ENCODE data around the gene TIGD6.

Gene TIGD6

GRCh38 chr5:150016537-150016936 lies 16.1 kb upstream of the TIGD6 start:
- DNase-seq (ENCODE audit: low spot score): no peak

DNA sequence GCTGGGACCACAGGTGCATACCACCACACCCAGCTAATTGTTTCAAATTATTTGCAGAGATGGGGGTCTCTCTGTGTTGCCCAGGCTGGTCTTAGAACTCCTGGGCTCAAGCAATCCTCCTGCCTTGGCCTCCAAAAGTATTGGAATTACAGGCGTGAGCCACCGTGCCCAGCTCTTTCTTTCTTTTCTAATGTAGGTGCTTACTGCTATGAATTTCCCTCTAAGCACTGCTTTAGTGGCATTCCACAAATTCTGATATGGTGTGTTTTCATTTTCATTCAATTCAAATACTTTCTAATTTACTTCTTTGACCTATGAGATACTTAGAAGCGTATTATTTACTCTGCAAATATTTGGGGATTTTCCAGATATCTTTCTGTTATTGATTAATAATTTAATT lies 15.0 kb upstream of the TIGD6 start:
- no peak for DNase-seq (ENCODE audit: low spot score)

DNA sequence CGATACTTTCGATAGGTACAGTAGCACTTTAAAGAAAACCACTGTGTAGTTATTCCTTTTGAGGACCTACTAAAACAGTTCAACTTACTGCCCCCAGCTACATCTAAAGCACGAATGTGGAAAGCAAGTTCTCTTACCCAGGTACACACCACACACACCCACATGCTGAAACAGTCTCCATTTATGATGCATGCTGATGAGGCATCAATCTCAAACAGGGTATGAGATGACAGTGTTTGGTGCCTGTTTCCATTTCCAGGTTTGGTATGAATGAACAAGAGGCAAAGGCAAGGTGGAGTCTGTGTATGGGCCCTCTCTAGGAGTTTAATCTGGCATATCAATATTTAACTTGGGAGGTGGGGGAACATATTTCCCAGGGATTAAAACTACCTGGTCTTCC lies 14.0 kb upstream of the TIGD6 start:
- DNase-seq (ENCODE audit: low spot score): no peak

- DNase-seq (ENCODE audit: low spot score): no peak
These were observed 13.5 kb upstream of the TIGD6 start for GRCh38 chr5:150013931-150014330.

DNA sequence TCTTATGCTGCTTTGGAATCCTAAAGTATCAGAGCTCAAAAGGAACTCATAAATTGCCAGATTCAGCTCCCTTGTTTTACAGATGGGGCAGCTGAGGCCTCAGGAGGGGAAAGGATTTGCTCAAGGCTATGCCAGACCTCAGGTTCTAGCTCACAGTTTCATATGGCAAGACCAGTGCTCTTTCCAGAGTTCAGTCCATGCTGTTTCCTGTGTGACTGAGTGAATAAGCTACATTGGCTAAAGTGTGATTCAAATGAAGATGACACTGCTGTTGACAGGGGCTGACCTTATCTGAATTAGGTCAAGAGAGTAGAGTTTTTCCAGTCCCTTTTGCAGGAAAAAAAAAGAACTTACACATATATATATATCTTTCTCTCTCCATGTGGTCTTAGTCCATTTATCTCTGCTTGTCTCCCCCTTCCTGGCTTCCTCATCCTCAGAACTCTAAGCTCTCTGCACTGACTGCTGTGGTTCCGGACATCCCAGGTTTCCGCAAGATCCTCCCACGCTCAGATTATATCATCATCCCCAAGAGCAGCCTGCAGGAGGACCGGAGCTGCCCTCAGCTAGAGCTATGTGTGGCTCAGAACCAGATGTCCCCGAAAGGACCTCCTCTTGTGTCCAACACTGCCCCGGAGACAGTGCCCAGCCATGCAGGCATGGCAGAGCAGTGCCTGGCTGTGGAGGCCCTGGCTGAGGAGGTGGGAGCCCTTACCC lies 9.4 kb upstream of the TIGD6 start:
- DNase-seq (ENCODE audit: low spot score): no peak

GRCh38 chr5:150007050-150007449 lies 6.6 kb upstream of the TIGD6 start:
- DNase-seq (ENCODE audit: low spot score): no peak

GRCh38 chr5:150006318-150006717 lies 5.9 kb upstream of the TIGD6 start:
- DNase-seq (ENCODE audit: low spot score): no peak

GRCh38 chr5:150001660-150002486 lies 1.4 kb upstream of the TIGD6 start:
- DNase-seq (ENCODE audit: low spot score): peak; percentile 79

DNA sequence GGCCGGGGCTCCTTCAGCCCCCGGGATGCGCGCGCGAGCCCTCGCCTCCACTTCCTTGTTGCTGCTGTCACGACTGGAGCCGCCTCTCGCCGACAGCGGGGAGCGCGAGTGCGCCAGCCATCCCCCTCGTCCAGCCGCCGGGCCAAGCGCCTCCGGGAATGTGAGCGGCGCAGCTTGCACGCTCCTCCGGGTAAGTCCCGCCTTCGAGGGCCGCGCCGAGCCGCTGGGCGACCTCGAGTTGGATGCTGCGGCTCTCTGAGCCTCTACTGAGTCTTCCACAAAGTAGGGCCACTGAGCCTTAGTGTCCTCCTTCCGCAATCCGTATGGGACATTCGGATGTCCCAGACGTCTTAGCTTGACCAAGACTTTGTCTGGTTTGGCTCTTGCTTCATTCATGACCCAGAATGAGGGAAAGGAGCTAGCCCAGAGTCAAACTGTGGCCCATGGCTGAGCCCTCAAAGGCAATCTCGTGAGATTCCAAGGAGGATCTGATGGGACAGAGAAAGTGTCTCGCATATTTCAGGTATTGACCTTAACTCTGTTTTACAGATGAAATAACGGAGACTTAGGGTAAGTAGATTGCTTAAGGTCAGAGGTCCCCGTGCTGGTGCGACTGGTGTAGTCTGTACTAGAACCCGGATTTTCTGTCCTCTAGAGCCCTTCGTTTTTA lies 671 bp upstream of the TIGD6 start:
- peak; percentile 59 for DNase-seq (ENCODE audit: low spot score)

GRCh38 chr5:149999866-150000255 lies 593 bp downstream of the TIGD6 start:
- DNase-seq (ENCODE audit: low spot score): no peak

DNA sequence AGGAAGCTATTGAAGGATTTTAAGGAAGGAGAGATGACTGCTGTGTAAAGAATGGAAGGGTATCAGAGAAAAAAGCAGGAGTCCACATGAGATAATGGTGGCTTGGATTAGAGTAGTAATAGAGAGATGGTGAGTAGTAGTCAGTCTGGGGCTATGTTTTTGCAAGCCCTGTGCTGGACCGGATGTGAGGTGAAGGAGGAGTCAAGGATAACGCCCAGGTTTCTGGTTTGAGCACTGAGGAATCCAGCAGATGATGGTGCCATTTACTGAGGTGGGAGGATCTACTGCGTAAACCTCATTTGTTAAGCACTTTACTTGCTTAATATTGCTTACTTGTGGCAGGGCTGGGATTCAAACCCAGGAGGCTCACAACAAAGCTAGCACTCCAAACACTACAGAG lies 1.1 kb downstream of the TIGD6 start:
- peak; percentile 20 for DNase-seq (ENCODE audit: low spot score)

DNA sequence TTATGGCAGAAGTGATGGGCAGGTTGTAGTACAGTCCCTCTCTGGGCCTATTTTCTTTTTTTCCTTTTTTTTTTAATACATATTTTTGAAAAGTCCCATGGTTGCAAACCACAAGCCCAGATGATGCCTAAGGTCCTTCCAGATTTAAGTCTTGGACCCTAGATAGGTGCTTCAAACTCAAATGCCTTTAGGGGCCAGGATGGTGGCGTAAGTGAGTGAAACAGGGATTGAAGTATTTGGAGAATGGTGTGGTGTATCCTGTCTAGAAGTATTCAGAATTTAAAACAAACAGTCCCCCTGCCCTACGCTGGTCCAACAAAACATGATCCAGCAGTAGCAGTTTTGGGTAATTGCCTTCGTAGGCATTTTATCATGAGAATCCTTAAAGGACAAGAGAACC lies 2.2 kb downstream of the TIGD6 start:
- no peak for DNase-seq (ENCODE audit: low spot score)

GRCh38 chr5:149996205-149996890 lies 4.1 kb downstream of the TIGD6 start:
- no peak for DNase-seq (ENCODE audit: low spot score)

DNA sequence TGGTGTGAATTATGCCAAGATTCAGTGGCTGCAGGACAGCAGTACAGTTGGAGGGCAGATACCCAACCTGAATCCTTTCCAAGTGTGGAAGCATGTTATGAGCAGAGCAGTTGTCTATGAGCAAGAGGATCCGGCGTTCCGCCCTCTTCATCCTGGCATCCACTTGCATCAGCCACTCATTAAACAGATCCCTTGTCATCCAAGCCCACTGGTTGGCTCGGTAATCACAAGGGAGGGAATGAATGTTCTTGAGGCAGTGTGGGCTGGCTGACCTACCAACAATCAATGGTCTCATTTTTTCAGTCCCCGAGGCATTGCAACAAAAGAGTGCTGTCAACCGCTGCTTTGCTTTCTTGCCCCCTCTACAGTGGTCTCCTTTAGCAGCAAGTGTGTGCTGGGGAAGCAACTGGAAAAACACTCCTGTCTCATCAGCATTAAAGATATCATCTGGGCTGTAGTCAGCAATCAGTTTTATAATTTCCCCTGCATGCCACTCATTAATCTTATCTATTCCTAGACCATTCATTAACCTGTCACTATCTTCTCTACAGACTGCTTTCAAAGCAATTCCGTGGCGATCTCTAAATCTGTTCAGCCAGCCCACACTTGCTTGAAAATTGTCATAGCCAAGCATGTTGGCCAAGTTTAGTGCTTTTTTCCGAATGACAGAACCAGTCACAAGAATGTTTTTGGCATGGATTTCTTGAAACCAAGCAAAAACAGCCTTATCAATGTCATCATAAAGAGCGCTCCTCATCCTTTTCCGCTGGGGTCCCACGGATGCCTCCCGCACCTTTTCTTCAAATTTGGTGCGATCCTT lies 4.9 kb downstream of the TIGD6 start:
- DNase-seq (ENCODE audit: low spot score): no peak

DNA sequence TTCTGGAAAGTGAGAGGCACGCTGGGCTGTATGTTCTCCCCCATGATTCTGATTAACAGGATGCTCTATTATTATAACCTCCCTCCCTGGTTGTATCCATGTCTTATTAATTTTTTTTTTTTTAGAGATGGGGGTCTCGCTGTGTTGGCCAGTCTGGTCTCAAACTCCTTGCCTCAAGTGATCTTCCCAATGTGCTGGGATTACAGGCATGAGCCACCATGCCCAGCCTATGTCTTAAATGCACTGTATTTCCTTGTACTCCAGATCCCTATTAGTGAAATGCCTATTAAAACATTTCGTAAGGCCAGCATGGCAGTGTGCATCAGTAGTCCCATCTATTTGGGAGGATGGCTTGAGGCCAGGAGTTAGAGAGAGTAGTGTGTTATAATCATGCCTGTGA lies 7.0 kb downstream of the TIGD6 start:
- DNase-seq (ENCODE audit: low spot score): no peak

GRCh38 chr5:149990518-149991376 lies 9.7 kb downstream of the TIGD6 start:
- DNase-seq (ENCODE audit: low spot score): peak; percentile 81

DNA sequence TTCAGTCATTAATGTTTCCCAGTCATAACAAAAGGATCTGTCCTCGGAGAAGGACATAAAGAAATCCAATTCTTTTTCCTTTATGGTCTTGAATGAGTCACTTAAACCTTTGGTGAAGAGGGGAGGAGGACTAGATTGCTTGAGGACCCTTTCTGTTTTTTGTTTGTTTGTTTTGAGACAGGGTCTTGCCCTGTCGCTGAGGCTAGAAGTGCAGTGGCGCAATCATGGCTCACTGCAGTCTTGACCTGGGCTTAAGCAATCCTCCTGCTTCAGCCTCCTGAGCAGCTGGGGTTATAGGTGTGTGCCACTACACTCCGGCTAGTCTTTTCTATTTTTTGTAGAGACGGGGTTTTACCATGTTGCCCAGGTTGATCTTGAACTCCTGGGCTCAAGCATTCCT lies 12.3 kb downstream of the TIGD6 start:
- no peak for DNase-seq (ENCODE audit: low spot score)

DNA sequence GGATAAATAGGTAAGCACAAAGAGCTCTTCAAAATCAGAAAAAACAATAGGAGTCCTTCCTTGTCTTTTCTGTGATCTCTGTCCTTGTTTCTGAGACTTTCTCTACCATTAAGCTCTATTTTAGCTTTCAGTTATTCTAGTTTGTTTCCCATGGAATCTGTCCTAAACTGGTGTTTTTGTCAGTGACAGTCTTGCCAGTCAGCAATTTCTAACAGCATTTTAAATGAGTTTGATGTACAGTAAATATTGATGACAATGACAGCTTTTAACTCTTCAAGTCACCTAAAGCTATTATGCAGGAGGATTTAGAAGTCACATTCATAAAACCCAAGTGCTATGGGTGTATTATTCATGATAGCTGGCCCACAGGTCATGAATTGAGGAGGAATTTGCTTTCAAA lies 17.9 kb downstream of the TIGD6 start:
- no peak for DNase-seq (ENCODE audit: low spot score)

GRCh38 chr5:149981206-149981605 lies 19.2 kb downstream of the TIGD6 start:
- DNase-seq (ENCODE audit: low spot score): no peak

DNA sequence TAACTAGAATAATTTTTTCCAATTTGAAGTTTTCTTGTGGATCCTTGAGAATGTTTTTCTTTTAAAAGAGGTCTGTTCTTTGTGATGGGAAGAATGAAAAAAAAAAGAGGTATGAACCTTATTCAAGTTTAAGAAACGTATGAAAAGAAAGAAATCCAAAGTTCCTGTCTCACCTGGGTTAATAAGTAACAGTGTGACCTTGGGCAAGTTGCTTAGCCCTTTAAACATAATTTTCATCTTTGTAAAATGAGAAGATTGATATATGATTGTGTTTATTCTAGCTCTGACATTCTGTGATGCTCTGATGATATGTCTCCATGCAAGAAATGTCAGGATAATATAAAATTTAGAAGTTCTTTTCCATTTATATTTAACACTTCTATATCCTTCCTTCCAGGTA lies 20.6 kb downstream of the TIGD6 start:
- DNase-seq (ENCODE audit: low spot score): no peak

DNA sequence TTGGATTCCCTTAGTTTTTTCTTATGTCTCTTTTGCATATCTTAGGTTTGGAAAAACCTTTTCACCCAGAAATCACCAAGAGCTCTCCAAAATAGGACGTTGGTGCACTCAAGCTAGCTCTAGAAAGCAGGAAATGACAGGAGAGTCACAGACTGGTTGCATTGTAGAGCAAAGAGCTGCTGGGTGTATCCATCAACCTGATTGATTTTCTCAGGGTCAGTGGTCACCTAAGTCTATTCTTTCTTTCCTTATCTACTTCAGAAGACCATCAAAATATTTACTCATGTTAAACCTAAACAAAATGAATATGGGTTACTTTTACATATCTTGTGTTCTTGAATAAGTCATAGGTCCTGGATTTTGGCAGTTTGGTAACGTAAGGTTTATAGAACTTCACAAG lies 25.0 kb downstream of the TIGD6 start:
- DNase-seq (ENCODE audit: low spot score): no peak

Measured in kidney tubule cell (primary cell).